ENCODE results near the gene SLC22A1.
"Not testable (repeated sequence)": the region's sequence is repeated elsewhere in the genome, so short reads cannot be mapped to it uniquely, and the experiment has no call there.

The SLC22A1 gene

DNA sequence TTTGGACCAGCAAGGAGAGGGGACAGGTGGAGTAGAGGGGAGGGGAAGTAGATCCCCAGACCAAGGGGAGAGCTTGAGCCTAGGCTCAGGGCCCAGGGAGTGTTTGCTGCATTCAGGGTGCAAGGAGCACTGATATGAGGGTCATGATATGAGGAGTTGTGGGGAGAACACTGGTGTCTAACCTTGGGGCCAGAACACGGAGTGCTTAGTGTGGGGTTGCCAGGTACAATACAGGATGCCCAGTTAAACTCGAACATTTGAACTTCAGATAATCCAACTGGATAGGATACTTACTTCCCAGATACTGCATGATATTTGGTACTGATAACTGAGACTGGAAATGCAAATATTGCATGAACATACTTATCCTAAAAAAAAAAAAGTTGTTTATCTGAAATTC, 2.4 kb downstream of the SLC22A1 start:
- no peak for DNase-seq
- ATAC-seq = no peak

DNA sequence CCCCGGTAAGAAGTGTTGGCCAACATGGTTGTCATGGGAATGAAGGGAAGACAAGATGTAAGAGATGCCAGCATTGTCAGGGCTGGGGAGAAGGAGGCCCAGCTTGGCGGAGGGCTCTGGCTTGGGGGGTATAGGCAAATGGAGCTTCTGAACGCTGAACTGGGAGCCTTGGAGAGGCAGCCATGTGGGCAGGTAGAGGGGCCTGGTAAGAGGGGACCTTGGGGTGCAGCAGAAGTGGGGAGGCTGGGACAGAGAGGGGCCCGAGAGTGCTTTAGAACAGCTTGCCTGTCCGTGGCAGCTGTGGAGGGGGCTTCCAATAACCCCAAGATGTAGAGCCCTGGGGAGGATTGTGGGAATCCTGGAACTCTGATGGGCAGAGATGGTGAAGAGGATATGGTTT, 3.0 kb downstream of the SLC22A1 start:
- DNase-seq (no peak), ATAC-seq (no peak)

DNA sequence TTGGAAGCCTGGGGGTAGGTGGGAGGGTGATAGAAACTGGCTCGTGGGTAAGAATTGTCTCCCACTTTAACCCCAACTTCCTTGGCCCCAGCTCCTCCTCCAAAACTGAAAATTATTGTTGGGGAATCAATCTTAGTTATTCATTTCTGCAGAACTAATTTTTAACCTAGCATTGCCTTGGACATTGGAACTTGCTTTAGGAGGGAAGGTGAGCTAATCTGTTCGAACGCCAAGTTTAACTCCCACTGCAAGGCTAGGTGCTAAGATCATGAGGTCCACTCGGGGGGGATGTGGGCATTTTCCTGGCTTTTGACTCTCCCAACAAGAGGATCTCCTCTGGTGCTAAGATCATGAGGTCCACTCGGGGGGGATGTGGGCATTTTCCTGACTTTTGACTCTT, 3.5 kb downstream of the SLC22A1 start:
- not testable (repeated sequence) for ATAC-seq, DNase-seq

DNA sequence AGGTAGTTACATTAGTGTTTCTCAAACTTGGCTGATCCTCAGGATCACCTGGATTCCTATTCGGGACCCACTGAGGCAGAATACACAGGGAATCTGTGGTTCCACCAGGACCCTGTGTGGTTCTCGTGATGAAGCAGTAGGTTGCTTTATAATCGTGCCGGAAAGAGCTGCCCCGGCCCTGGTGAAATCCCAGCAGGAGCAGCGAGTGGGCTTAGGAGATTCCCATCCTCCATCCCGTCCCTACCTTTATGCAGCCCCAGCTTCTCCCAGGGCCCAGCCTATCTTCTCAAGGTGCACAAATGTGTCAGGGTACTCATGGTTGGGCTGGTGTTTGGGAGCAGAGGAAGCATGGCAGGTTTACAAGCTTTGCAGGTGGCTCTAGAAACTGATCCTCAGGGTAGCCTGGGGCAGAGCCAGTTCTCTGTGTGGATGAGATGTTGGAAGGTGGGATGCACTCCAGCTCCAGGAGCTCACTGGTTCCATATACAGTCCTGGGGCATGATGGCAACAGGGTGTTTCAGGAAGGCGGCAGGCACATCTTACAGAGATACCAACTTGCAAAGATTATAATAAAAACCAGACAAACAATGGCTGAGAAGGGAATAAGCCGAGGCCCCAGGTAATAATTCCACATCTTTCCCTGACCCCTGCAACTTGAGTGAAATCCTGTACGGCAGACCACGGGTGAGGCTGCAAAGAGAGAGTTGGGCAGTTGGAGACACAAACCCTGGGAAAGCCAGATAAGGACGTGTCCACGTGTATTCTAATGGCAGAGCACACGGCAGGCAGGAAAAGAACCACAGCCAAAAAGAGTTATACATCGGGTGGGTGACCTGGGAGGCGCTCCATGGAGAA, 5.9 kb downstream of the SLC22A1 start:
- ATAC-seq (no peak), DNase-seq (no peak)

DNA sequence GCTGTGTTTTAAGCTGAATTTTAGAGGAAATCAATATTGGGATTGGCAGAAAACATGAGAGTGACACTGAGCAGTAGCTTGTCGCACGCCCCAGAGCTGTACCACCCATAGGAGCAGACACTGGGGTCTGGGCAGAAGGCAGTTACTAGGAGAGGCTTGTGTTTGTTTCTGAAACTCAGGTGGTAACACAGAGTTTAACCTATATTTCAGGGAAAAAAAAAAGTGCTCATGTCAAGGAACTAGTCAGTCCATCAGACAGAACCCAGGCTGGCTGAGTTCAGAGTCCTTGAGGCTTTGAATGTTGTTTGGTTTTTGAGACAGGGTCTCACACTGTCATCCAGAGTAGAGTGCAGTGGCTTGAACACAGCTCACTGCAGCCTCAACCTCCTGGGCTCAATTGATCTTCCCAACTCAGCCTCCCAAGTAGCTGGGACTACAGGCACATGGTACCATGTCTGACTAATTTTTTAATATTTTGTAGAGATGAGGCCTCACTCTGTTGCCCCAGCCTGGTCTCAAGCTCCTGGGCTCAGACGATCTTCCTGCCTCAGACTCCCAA, 6.6 kb downstream of the SLC22A1 start:
- no peak for ATAC-seq

DNA sequence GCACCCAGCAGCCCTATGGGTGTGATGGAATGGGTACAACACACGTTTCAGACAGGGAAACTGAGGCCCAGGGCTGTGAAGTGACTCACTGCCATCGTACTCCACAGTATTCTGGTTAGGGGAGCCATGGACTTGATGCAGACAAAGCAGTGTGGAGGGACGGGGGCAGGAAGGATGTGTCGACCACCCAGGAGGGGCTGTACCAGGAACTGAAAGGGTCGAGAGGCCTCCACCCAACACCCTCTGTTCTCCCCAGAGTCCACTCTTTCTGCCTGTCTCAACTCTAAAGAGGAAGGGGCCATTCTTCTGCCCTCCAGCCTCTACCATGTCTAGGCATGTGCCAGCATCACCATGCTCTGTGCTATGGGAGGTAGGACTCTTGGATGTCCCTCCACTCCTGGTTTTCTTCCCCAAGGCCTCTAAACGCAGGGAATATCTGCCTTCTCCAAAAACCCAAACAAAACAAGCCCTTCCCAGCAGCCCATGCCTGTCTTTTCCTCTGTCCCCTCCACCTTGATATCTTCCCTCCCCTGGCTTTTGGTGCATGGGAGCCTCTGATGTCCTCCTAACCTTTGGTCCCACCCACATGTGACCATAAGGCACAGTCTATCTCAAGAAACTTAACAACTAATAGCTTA, 7.4 kb downstream of the SLC22A1 start:
- ATAC-seq (no peak), DNase-seq (no peak)

More for the DNA sequence above, 6.6 kb downstream of the SLC22A1 start:
- no peak for DNase-seq

DNA sequence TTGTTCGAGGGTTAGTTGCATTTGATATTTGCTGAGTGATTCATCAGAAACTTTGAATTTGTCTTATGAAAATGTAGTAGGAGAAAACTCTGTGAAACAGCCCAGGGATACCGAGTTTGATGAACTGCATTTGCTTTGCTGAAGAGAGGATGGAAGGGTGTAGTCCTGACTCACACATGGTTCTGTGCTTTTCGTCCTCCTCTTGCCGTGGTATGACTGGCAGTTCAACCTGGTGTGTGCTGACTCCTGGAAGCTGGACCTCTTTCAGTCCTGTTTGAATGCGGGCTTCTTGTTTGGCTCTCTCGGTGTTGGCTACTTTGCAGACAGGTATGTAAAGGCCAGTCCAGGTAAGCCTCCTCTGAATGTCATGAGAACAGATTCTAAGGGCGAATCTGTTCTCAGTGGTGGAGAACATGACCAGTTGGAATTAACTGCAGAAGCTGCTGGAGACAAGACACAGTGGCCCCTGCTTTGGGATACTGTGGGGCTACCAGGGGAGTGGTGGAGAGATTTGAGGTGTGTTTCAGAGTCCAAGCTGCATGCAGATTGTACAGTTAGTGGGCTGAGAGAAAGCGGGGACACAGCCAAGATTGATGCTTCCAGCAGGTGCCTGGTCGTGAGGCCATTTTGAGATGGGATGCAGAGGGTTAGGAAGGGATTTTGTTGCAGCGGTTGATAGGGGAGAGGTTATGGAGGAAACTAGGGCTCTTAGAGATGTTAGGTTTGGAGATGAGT, 8.4 kb downstream of the SLC22A1 start:
- ATAC-seq = no peak
- DNase-seq = no peak

DNA sequence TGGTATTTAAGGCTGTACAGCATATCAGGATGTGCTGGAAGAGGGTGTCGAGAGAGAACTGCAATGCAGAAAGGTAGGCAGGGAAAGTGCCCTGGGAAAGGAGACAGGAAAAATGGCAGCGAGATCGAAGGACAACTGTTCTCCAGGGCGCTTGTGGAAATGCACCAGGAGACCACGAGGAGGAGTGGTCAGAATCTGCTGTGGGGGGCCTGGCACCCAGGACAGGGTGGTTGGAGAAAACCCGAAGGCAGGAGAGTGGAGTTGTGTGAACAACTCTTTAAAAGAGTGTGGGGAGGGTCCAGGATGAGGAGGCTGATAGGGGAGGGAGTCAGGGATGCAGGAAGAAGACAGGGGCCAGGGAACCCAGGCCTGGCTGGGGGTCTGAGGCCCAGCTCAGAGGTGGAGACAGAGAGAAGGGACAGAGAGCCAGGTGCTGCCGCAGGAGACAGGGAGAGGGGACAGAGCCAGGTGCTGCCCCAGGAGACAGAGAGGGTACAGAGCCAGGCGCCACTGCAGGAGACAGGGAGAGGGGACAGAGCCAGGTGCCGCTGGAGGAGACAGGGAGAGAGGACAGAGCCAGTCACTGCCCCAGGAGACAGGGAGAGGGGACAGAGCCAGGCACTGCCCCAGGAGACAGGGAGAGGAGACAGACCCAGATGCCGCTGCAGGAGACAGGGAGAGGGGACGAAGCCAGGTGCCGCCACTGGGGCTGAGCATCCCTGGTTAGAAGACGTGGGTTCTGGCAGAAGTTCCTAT, 9.3 kb downstream of the SLC22A1 start:
- no peak for ATAC-seq
- no peak for DNase-seq

DNA sequence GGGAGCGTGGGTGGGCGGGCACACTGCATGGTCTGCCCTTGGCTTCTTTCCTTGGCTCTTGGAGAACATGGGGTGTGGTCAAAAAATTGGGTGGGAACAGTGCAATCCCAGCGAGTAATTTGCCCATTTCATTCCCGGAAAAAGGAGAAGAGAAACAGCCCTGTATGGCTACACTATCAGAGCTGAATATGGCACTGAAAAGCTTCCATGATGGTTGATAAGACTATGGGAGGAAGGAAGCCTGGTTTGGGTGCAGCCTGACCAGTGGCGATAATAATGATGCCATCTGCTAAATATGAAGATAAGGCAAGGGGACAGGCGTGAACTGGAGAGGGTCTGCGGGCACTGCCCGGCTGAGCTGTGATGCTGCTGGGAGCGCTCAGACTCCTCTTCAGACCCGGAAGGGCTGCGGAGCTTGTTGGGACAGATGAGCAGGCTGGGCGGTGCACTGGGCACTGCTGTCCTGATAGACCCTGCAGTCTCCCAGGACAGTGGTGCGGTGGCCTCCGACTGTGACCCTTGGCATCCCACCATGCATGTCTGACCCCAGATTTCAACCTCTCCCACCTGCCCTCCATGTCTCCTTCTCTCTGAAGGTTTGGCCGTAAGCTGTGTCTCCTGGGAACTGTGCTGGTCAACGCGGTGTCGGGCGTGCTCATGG, 10.2 kb downstream of the SLC22A1 start:
- ATAC-seq (no peak), DNase-seq (no peak)

DNA sequence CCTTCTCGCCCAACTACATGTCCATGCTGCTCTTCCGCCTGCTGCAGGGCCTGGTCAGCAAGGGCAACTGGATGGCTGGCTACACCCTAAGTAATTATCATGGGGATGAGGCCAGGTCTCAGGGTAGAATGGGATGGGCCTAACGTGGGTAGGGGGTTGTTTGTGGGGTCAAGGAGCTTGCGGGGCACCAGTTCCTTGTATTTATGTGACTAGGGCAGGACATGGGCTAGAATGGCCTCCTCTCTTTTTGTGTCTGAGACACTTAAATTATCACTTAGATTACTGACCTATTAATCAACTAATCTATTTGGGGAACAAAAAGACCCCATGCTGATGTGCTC, 10.7 kb downstream of the SLC22A1 start:
- ATAC-seq (no peak), DNase-seq (no peak)

DNA sequence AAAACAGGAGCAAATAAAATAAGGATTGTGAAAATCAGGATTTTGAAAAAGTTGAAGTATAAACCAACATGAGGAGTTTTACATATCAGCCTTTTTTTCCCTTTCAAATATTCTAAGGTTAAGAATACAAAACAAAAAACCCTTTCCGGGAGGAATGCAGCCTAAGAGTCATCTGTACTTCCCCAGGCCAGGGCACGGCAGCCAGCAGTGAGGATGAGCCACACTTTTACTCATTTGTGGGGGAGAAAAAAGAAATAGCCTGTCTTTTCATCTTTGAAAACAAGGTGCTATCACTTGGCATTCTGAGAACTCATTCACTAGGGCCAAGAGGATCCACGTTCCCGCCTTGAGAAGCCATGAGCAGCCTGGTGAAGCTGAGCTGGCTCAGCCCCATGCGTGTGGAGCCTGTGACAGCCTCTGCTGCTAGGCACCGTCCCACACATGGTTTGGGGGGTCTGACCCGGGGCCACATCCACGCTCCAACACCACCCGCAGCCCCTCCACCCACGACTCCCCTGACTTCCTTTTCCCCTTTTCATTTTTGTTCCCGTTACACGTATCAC, 11.2 kb downstream of the SLC22A1 start:
- no peak for ATAC-seq
- no peak for DNase-seq

DNA sequence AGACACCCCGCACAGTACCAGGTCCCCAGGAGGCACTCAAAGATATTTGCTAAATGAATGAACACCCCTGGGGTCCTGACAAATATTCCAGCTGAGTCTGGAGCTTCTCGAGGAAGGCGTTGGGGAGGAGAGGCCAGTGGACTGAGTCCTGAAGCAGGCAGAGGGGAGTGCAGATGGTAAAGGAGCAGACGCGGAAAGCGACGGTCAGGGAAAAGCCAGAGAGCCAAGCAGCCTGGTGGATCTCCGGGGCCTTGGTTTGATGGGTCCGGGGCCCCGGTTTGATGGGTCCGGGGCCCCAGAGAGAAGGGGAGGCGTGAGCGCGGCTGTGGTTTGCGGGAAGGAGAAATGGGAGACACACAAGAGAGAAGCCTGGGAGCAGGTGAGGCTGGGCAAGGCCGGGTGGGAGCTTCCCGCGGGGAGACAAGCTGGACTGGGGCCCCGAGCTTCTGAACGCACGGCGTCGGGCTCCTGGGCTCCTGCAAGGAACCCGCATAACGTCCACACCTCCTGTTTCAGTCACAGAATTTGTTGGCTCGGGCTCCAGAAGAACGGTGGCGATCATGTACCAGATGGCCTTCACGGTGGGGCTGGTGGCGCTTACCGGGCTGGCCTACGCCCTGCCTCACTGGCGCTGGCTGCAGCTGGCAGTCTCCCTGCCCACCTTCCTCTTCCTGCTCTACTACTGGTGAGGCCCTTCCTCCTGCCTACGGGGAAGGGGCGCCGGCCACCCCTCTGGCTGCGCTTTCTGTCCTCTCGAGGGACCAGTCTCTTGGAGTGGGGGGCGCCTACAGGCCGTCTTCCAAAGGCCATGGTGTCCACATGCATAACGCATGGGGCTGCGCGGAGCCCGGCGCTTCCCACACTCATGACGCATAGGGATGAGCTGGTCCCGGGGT, 12.1 kb downstream of the SLC22A1 start:
- DNase-seq = no peak
- ATAC-seq = no peak

DNA sequence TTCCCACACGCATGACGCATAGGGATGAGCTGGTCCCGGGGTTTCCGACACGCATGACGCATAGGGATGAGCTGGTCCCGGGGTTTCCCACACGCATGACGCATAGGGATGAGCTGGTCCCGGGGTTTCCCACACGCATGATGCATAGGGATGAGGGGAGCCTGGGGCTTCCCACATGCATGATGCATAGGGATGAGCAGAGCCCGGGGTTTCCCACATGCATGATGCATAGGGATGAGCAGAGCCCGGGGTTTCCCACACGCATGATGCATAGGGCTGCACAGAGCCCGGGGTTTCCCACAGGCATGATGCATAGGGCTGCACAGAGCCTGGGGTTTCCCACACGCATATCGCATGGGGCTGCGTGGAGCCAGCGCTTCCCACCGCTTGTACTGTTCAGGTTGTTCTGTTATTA, 12.7 kb downstream of the SLC22A1 start:
- not testable (repeated sequence) for ATAC-seq
- DNase-seq = peak; percentile 36

DNA sequence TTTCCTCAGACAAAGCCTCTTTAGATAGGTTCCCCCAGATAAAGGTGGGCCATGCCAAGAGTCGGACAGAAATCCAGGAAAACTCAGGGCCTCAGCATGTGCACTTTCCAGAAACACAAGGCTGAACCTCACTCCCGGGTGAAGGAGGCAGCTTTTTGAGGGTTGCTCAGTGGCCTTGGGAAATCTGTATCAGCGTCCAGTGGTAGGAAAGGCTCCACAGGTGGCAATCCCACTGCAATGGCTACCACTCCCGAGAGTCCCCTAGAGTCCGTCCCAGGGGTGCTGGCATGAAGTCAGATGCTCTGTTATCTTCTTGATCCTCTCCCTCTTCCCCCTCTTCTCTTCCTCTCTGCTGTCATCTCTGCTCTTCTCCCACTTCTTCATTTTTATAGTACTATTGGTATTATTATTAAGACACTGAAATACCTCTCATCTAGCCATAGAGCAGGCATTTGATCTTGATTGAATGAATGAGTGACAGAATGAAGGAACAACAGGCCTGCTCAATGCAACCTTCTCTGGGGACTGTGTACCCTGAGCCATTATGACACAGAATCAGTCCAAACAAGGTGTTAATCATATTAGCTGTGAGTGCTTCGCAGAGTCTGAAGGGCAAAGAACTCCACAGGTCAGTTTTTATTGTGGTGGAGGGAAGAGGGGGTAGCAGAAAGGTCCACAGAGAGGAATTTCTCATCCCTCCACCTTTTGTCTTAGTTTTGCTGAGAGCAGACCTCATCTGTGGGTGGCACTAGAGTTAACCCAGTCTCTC, 13.3 kb downstream of the SLC22A1 start:
- ATAC-seq (no peak), DNase-seq (no peak)

DNA sequence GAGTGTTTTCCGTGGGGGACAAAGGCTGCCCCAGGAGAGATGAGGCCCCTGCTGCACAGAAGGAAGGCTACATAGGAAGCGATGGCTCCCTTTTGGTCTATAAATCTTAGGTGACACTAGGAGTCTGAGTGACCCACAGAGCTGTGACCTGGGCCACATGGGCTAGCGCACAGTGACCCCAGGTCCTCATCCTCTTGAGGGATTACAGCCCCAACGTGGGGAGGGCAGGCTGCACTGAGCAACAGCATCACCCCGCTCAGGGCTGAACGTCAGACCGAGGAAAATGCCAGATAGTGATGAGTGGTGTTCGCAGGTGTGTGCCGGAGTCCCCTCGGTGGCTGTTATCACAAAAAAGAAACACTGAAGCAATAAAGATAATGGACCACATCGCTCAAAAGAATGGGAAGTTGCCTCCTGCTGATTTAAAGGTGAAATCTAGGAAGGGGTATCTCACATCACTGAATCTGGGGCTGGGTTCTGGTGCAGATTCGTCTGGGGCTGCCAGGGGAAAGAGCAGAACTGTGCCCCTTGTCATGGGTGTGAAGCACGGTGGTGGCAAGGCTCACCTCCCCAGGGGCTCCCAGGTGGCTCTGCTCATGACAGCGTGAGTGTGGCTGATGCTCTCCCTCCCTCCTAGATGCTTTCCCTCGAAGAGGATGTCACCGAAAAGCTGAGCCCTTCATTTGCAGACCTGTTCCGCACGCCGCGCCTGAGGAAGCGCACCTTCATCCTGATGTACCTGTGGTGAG, 14.5 kb downstream of the SLC22A1 start:
- ATAC-seq (no peak), DNase-seq (no peak)

DNA sequence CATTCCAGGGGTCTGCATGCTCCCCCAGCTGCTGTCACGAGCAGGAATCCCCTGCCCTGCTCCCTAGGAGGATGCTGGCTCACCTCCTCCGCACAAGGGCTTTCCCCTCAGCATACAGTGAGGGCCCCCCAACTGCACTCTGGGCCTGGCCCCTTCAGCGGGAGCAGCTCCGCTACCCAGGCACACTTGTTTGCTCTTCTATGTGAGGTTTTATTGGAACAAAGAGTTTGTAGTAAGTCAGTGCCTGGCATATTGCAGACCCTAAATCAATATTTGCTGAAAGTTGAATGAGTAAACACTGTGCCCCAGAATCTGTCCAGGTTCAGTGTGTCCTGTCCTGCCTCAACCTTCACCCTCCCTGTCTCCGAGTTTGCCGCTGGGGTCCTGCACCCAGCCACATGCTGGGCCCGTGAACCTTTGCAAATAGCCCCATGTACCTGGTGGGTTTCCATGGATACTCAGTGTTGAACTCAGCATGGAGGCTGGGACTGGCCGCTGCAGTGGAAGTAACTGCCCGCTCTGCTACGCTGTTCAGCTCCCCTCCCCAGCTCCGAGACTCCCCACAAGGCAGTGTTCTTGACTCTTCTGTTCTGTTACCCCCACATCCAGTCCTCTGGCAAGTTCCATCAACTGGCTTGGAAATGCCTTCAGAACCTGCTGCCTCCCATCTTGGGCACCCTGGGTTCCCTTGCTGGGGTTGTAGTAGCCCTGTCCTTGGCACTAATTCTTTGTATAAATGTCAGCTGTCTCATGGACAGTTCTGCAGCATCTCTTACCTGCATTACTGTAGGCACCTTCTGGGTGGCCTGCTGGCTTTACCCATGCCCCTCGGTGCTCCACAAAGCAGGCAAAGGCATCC, 15.7 kb downstream of the SLC22A1 start:
- ATAC-seq (no peak), DNase-seq (no peak)

DNA sequence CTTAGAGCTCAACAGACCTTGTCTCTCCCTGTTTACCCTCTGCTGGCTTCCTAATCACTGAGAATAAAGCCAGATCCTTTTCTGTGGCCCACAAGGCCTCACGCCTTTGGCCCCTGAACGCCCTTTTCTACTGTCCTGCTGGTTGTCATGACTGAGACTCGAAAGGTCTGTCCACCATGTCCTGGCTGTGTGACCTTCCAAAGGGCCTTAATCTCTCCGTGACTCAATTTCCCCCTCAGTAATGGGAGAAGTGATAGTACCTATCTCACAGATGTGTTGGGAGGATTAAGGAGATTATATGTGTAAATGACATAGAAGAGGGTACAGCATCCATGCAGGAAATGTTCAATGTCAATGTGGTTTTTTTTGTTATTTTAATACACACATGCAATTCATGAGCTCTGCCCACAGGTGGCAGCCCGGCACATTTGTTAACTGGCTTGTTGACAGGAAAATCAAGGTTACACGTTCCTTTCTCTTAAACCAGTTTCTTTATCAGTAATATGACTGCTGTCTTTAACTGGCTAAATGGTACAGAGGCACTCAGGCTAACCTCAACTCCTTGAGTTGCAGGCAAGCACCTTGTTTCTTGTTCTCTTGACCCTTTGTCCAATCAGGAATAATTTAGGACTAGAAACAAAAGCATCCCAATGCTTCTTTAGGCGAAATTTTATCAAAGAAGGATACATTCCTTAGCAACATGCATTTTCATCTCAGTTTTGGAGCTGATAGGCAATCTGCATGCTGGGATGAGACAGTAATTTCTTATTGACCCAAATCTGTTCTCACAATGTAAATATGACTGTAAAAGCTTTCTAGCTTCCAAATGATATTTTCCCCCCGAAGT, 16.6 kb downstream of the SLC22A1 start:
- ATAC-seq = peak; percentile 51
- peak; percentile 66 for DNase-seq

Data from stimulated activated naive CD8-positive, alpha-beta T cell treated with anti-CD3 and anti-CD28 coated beads, Interleukin-15, Interleukin-2, amounts not matched to agents 100 U/mL and 50 U/mL, for 24 hours (primary cell).